Mammary epithelial cell (primary cell): ENCODE measurements around the gene CANX.
"Not testable (repeated sequence)": the region's sequence is repeated elsewhere in the genome, so short reads cannot be mapped to it uniquely, and the experiment has no call there.

ENCODE experiments used
- EZH2 ChIP-seq: IDR thresholded peaks from 2 replicates; pipeline ENCODE4 v1.6.1; 2012; ENCODE audit warnings: low read length, inconsistent platforms, borderline replicate concordance
- TF ChIP-seq, protein P1 (sequence below), 2 donors: IDR thresholded peaks in 1 of 2; conservative IDR thresholded peaks in 1 of 2; 2 replicates each; pipeline ENCODE4 v1.5.1; 2011 to 2012; ENCODE audit warnings: inconsistent platforms in 2 of 2, low read length in 2 of 2, mild to moderate bottlenecking in 2 of 2, control low read depth in 1 of 2, low read depth in 1 of 2; ENCODE audit not compliant: insufficient read depth in 1 of 2; ENCODE audit errors: extremely low read depth in 1 of 2

DNA sequence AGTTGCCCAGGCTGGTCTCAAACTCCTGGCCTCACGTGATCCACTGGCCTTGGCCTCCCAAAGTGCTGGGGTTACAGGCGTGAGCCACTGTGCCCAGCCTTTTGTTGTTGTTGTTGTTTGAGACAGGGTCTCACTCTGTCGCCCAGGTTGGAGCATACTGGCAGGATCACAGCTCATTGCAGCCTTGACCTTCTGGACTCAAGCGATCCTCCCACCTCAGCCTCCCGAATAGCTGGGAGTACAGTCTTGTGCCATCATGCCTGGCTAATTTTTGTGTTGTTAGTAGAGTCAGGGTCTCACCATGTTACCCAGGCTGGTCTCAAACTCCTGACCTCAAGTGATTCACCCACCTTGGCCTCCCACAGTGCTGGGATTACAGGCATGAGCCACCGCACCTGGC is 37.1 kb upstream of the CANX start:
- TF ChIP-seq, protein P1, sequence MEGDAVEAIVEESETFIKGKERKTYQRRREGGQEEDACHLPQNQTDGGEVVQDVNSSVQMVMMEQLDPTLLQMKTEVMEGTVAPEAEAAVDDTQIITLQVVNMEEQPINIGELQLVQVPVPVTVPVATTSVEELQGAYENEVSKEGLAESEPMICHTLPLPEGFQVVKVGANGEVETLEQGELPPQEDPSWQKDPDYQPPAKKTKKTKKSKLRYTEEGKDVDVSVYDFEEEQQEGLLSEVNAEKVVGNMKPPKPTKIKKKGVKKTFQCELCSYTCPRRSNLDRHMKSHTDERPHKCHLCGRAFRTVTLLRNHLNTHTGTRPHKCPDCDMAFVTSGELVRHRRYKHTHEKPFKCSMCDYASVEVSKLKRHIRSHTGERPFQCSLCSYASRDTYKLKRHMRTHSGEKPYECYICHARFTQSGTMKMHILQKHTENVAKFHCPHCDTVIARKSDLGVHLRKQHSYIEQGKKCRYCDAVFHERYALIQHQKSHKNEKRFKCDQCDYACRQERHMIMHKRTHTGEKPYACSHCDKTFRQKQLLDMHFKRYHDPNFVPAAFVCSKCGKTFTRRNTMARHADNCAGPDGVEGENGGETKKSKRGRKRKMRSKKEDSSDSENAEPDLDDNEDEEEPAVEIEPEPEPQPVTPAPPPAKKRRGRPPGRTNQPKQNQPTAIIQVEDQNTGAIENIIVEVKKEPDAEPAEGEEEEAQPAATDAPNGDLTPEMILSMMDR (conservative IDR thresholded peaks at IDR 0.05 in 1 of 2, IDR thresholded peaks at IDR 0.05 in 1 of 2; ENCODE audit: extremely low read depth in 1 of 2, insufficient read depth in 1 of 2, low read depth in 1 of 2, low read length in 2 of 2) = not testable (repeated sequence)
- TF ChIP-seq EZH2 = not testable (repeated sequence)
